B cell (primary cell): ENCODE results near the gene MTFR1L. TPM values are rescaled to one million over a fixed set of nuclear protein-coding genes. Genes with fewer than 3 reads are reported as not detected.

Experiments used
- ATAC-seq: fragments of 200-7000 bp; cut with Tn5 transposase; one replicate; pipeline ENCODE4 v1.10.0; 2021; ENCODE audit warnings: low read depth, mild to moderate bottlenecking, moderate number of reproducible peaks, moderate library complexity
- CTCF ChIA-PET: fragments of 350-600 bp; sonication (Branson Sonifier 250); formaldehyde crosslinking; loops from one replicate; lab custom pipeline; 2021; ENCODE audit warnings: antibody characterized with exemption, inconsistent platforms; lab: Charles Lee
- POLR2A ChIA-PET: fragments of 350-600 bp; sonication (Branson Sonifier 250); formaldehyde crosslinking; loops from one replicate; lab custom pipeline; 2021; ENCODE audit warnings: antibody characterized with exemption; lab: Charles Lee
- DNase-seq: peaks from one replicate; pipeline ENCODE4 v3.0.0; 2013
- H2AFZ ChIP-seq: 2 replicates; pipeline ENCODE4 v1.6.1; 2012; ENCODE audit warnings: mild to moderate bottlenecking, low read depth, low read length; ENCODE audit not compliant: insufficient read depth, poor library complexity, severe bottlenecking
- H3K27ac ChIP-seq, 2 donors: 1 replicate in 1 of 2; 2 replicates in 1 of 2; pipeline ENCODE4 v1.5.1; 2012 to 2013; ENCODE audit warnings: low read length in 2 of 2, mild to moderate bottlenecking in 2 of 2, moderate library complexity in 1 of 2
- H3K27me3 ChIP-seq, 4 experiments: fragments of 200-600 bp in 1 of 4; sonication (generic) in 1 of 4; replicated peaks in 1 of 4; 1 replicate in 2 of 4; 2 replicates in 2 of 4; pipeline versions ENCODE4 v1.6.1 to v1.7.0; 2013 to 2016; ENCODE audit warnings: low read length in 3 of 4, mild to moderate bottlenecking in 2 of 4, mixed read lengths in 1 of 4, moderate library complexity in 1 of 4; ENCODE audit not compliant: insufficient read depth in 4 of 4, control insufficient read depth in 3 of 4; ENCODE audit errors: control extremely low read depth in 1 of 4
- H3K36me3 ChIP-seq, 2 experiments: replicated peaks in 1 of 2; 1 replicate in 1 of 2; 2 replicates in 1 of 2; pipeline versions ENCODE4 v1.6.1 to v1.7.1; 2013; ENCODE audit warnings: low read length in 1 of 2; ENCODE audit not compliant: insufficient read depth in 2 of 2, control insufficient read depth in 1 of 2; ENCODE audit errors: control extremely low read depth in 1 of 2, extremely low read depth in 1 of 2
- H3K4me1 ChIP-seq, 2 donors: fragments of 200-600 bp in 1 of 2; sonication (generic) in 1 of 2; 1 replicate in 1 of 2; 2 replicates in 1 of 2; pipeline versions ENCODE4 v1.5.1 to v1.6.1; 2013 to 2017; ENCODE audit warnings: low read length in 2 of 2; ENCODE audit not compliant: control insufficient read depth in 2 of 2, insufficient read depth in 2 of 2
- H3K4me2 ChIP-seq: replicated peaks from 2 replicates; pipeline ENCODE3; 2012; ENCODE audit warnings: mild to moderate bottlenecking, low read depth, low read length; ENCODE audit not compliant: poor library complexity, severe bottlenecking
- H3K4me3 ChIP-seq, 5 experiments: fragments of 200-600 bp in 1 of 5; sonication (generic) in 1 of 5; 1 replicate in 3 of 5; 2 replicates in 2 of 5; pipeline versions ENCODE4 v1.5.1 to v1.7.0; 2011 to 2016; ENCODE audit warnings: low read length in 4 of 5, mild to moderate bottlenecking in 4 of 5, low read depth in 2 of 5, control low read depth in 1 of 5, moderate library complexity in 1 of 5; ENCODE audit not compliant: insufficient read depth in 1 of 5; ENCODE audit errors: control extremely low read depth in 1 of 5, extremely low read depth in 1 of 5
- H3K79me2 ChIP-seq: fragments of 200-600 bp; sonication (generic); one replicate; pipeline ENCODE4 v1.6.0; 2016; ENCODE audit warnings: low read length; ENCODE audit not compliant: control insufficient read depth, insufficient read depth
- H3K9ac ChIP-seq: fragments of 200-600 bp; sonication (generic); 2 replicates; pipeline ENCODE4 v1.6.1; 2017; ENCODE audit warnings: mild to moderate bottlenecking, low read length, moderate library complexity
- H3K9me3 ChIP-seq, 3 donors: one replicate each; pipeline versions ENCODE4 v1.6.1 to v1.7.1; 2013; ENCODE audit warnings: low read length in 2 of 3; ENCODE audit not compliant: control insufficient read depth in 2 of 3, insufficient read depth in 1 of 3; ENCODE audit errors: control extremely low read depth in 1 of 3
- H4K20me1 ChIP-seq: 2 replicates; pipeline ENCODE4 v1.6.0; 2012; ENCODE audit warnings: mild to moderate bottlenecking, low read length; ENCODE audit not compliant: insufficient read depth, control insufficient read depth, poor library complexity, severe bottlenecking
- H3K27ac Mint-ChIP-seq: one replicate; pipeline ENCODE4 v1.8.0; 2021; ENCODE audit warnings: mixed read lengths
- H3K27me3 Mint-ChIP-seq: one replicate; pipeline ENCODE4 v1.8.0; 2021; ENCODE audit warnings: mixed read lengths
- H3K4me1 Mint-ChIP-seq: one replicate; pipeline ENCODE4 v1.8.0; 2021; ENCODE audit warnings: mixed read lengths
- H3K4me3 Mint-ChIP-seq: one replicate; pipeline ENCODE4 v1.8.0; 2021; ENCODE audit warnings: mixed read lengths
- H3K9me3 Mint-ChIP-seq: one replicate; pipeline ENCODE4 v1.8.0; 2022; ENCODE audit warnings: mixed read lengths; ENCODE audit not compliant: insufficient read depth
- CTCF ChIP-seq: fragments of 200-600 bp; IDR thresholded peaks from one replicate; pipeline ENCODE4 v1.8.0; 2022; ENCODE audit warnings: antibody characterized with exemption, mild to moderate bottlenecking
- EZH2 ChIP-seq: IDR thresholded peaks from 2 replicates; pipeline ENCODE4 v1.6.1; 2012; ENCODE audit warnings: borderline replicate concordance, low read depth, mild to moderate bottlenecking, moderate library complexity, low read length; ENCODE audit not compliant: insufficient read depth, poor library complexity, severe bottlenecking
- WGBS: methylation state at CpG from one replicate; pipeline ENCODE4 v1.1.5; 2013; ENCODE audit warnings: missing lambda C conversion rate; ENCODE audit not compliant: insufficient coverage; 5-methylcytosine and 5-hydroxymethylcytosine counted together
- intact Hi-C: fragments of 100-400 bp; cut with micrococcal nuclease; formaldehyde crosslinking; loops from one replicate; pipeline ENCODE4 v1.10.0; 2022
- polyA plus RNA-seq: library from polyadenylated mRNA; depleted of rRNA; stranded (reverse); fragments of >200 nt; gene quantifications from 2 replicates; pipeline ENCODE4 v1.2.3, GENCODE V29; 2012
- total RNA-seq, 2 donors: library from RNA; stranded (reverse); fragments of 120-200 nt in 1 of 2; gene quantifications; 1 replicate in 1 of 2; 2 replicates in 1 of 2; pipeline versions ENCODE4 v1.2.3 to v1.2.4, GENCODE V29; 2013 to 2022

Gene MTFR1L
- total and polyA plus RNA-seq, 2 donors (not counting 1 experiment from before 2014, with no cell fraction given) = 41.5 to 44.6 TPM

DNA sequence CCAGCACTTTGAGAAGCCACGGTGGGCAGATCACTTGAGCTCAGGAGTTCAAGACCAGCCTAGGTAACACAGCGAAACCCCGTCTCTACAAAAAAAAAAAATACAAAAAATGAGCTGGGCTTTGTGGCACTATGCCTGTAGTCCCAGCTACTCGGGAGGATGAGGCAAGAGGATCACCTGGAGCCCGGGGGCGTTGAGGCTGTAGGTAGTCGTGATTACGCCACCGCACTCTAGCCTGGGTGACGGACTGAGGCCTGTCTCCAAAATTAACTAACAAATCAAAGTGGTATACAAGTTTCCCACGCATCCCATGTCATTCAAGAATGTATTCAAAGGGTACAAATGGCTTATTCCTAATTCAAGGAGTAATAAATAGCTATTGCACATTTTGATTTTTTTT lies 37.1 kb downstream of the MTFR1L start:
- no peak for ATAC-seq
- H3K27me3 Mint-ChIP-seq = no peaks in the 10 kb centered on the region
- H3K9me3 Mint-ChIP-seq = no peaks in the 10 kb centered on the region

DNA sequence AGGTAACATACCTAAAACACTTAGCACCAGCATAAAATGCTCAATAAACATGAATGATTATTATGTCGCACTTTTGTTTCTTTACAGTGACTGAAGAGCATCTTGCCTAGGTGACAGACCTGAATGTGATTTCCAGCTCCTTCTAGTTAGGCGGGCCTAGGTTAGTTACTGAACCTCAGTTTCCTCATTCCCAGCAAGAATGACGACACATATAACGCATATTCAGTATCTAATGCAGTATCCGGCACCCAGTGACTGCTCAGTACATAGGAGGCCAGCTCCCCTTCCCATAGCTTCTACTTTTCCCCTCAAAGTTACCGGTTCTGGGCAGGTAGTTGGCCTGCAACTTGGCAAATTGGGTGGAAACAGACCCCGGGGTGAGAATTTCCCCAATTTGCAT lies 38.7 kb downstream of the MTFR1L start:
- DNase-seq (no peak), ATAC-seq (no peak)
- H3K27me3 Mint-ChIP-seq = no peaks in the 10 kb centered on the region
- peak overlapping the region; percentile 96 for H3K4me3 Mint-ChIP-seq
- H3K27ac Mint-ChIP-seq = no peak overlapping the region
- POLR2A ChIA-PET = no interaction called here
- H3K27me3 ChIP-seq = no peaks in the 10 kb centered on the region
- no peaks in the 10 kb centered on the region for H3K79me2 ChIP-seq
- CTCF ChIA-PET = no interaction called here
- peak overlapping the region; percentile 98 for H2AFZ ChIP-seq
- peaks cover 0 to 4% (median 0%) of the 10 kb centered on the region in 3 donors for H3K9me3 ChIP-seq
- peaks cover 26% of the 10 kb centered on the region for H3K4me1 Mint-ChIP-seq
- H3K36me3 ChIP-seq = no peaks in the 10 kb centered on the region
- peak overlapping the region; percentile 99 for H3K4me2 ChIP-seq
- H3K27ac ChIP-seq = no peak overlapping the region
- WGBS = 51% methylated on average over 6 of the region's 7 CpGs
- H3K9ac ChIP-seq = peak overlapping the region; percentile 88
- peaks cover 22 to 30% of the 10 kb centered on the region in 2 donors for H3K4me1 ChIP-seq
- intact Hi-C loops = no loop called here
- H3K9me3 Mint-ChIP-seq = no peaks in the 10 kb centered on the region
- H3K4me3 ChIP-seq = peak overlapping the region in 3 of 5 experiments; percentile 65 to 77 (median 74)
- TF ChIP-seq EZH2 (no peak), CTCF (no peak)
- no peaks in the 10 kb centered on the region for H4K20me1 ChIP-seq

More for the DNA sequence above, 37.1 kb downstream of the MTFR1L start:
- no peak overlapping the region for H3K4me3 ChIP-seq
- DNase-seq = no peak
- ChIA-PET CTCF (interaction anchor here (0.7 to 1.2 kb wide), 3 partner anchors 9 to 38 kb away, joined by 3 to 4 read pairs (median 3); no protein-coding TSS in a partner anchor), POLR2A (interaction anchor here (1.3 kb wide), 1 partner anchor 37 kb away, joined by 8 read pairs; the partner anchor contains the start of gene MTFR1L)
- intact Hi-C loops = no loop called here
- Mint-ChIP-seq H3K4me1 (peaks cover 23% of the 10 kb centered on the region), H3K4me3 (no peak overlapping the region), H3K27ac (no peak overlapping the region)
- no peaks in the 10 kb centered on the region for H3K79me2 ChIP-seq
- no peak overlapping the region for H3K27ac ChIP-seq
- no peak overlapping the region for H3K9ac ChIP-seq
- H3K36me3 ChIP-seq = no peaks in the 10 kb centered on the region
- 100% methylated on average over 2 of the region's 11 CpGs for WGBS
- H3K27me3 ChIP-seq = no peaks in the 10 kb centered on the region
- H2AFZ ChIP-seq = no peak overlapping the region
- no peaks in the 10 kb centered on the region for H4K20me1 ChIP-seq
- H3K4me1 ChIP-seq = peaks cover 22 to 30% of the 10 kb centered on the region in 2 donors
- peaks cover 0 to 4% (median 0%) of the 10 kb centered on the region in 3 donors for H3K9me3 ChIP-seq
- no peak overlapping the region for H3K4me2 ChIP-seq
- TF ChIP-seq EZH2 = no peak
- no peak for TF ChIP-seq CTCF
